Measurements from ENCODE around the gene UNK.
A peak's percentile ranks its signal among the peaks of the same experiment; 100 is the strongest.

UNK gene

GRCh38 chr17:75749545-75750389 is 34.8 kb upstream of the UNK start:
- Histone ChIP-seq H3K27me3 (ENCODE audit: low read depth, low read length) (no peaks in the 10 kb centered on the region), H3K4me3 (ENCODE audit: low read depth in 1 of 2, low read length in 2 of 2) (no peak overlapping the region), H3K36me3 (ENCODE audit: control insufficient read depth in 1 of 2, insufficient read depth in 2 of 2, low read length in 2 of 2) (no peaks in the 10 kb centered on the region), H3K27ac (ENCODE audit: low read length) (no peak overlapping the region), H3K4me1 (ENCODE audit: control insufficient read depth in 1 of 2, insufficient read depth in 2 of 2, low read length in 2 of 2) (peaks cover 0 to 27% of the 10 kb centered on the region in 2 donors), H3K9me3 (ENCODE audit: control insufficient read depth in 1 of 2, low read length in 2 of 2) (no peaks in the 10 kb centered on the region)

- Histone ChIP-seq H3K9me3 (ENCODE audit: control insufficient read depth in 1 of 2, low read length in 2 of 2) (no peaks in the 10 kb centered on the region), H3K4me1 (ENCODE audit: control insufficient read depth in 1 of 2, insufficient read depth in 2 of 2, low read length in 2 of 2) (peaks cover 0 to 29% of the 10 kb centered on the region in 2 donors), H3K4me3 (ENCODE audit: low read depth in 1 of 2, low read length in 2 of 2) (no peak overlapping the region), H3K27ac (ENCODE audit: low read length) (no peak overlapping the region), H3K27me3 (ENCODE audit: low read depth, low read length) (no peaks in the 10 kb centered on the region), H3K36me3 (ENCODE audit: control insufficient read depth in 1 of 2, insufficient read depth in 2 of 2, low read length in 2 of 2) (peaks cover 0 to under 1% of the 10 kb centered on the region in 2 donors)
These were observed 33.8 kb upstream of the UNK start for GRCh38 chr17:75750661-75751423.

GRCh38 chr17:75751676-75752404 is 32.8 kb upstream of the UNK start:
- Histone ChIP-seq H3K4me3 (ENCODE audit: low read depth in 1 of 2, low read length in 2 of 2) (no peak overlapping the region), H3K9me3 (ENCODE audit: control insufficient read depth in 1 of 2, low read length in 2 of 2) (no peaks in the 10 kb centered on the region), H3K27me3 (ENCODE audit: low read depth, low read length) (no peaks in the 10 kb centered on the region), H3K4me1 (ENCODE audit: control insufficient read depth in 1 of 2, insufficient read depth in 2 of 2, low read length in 2 of 2) (peaks cover 0 to 29% of the 10 kb centered on the region in 2 donors), H3K36me3 (ENCODE audit: control insufficient read depth in 1 of 2, insufficient read depth in 2 of 2, low read length in 2 of 2) (peaks cover 4 to 7% of the 10 kb centered on the region in 2 donors), H3K27ac (ENCODE audit: low read length) (no peak overlapping the region)

GRCh38 chr17:75752405-75752709 is 32.2 kb upstream of the UNK start:
- H3K27me3 ChIP-seq (ENCODE audit: low read depth, low read length): no peaks in the 10 kb centered on the region
- H3K4me1 ChIP-seq (ENCODE audit: control insufficient read depth in 1 of 2, insufficient read depth in 2 of 2, low read length in 2 of 2): peaks cover 0 to 29% of the 10 kb centered on the region in 2 donors
- H3K4me3 ChIP-seq (ENCODE audit: low read depth in 1 of 2, low read length in 2 of 2): no peak overlapping the region
- H3K27ac ChIP-seq (ENCODE audit: low read length): no peak overlapping the region
- no peaks in the 10 kb centered on the region for H3K9me3 ChIP-seq (ENCODE audit: control insufficient read depth in 1 of 2, low read length in 2 of 2)
- H3K36me3 ChIP-seq (ENCODE audit: control insufficient read depth in 1 of 2, insufficient read depth in 2 of 2, low read length in 2 of 2): peaks cover 4 to 12% of the 10 kb centered on the region in 2 donors

GRCh38 chr17:75752802-75753513 is 31.6 kb upstream of the UNK start:
- H3K9me3 ChIP-seq (ENCODE audit: control insufficient read depth in 1 of 2, low read length in 2 of 2): no peaks in the 10 kb centered on the region
- peak overlapping the region in 1 of 2 donors; percentile 47 for H3K4me3 ChIP-seq (ENCODE audit: low read depth in 1 of 2, low read length in 2 of 2)
- no peak overlapping the region for H3K27ac ChIP-seq (ENCODE audit: low read length)
- H3K4me1 ChIP-seq (ENCODE audit: control insufficient read depth in 1 of 2, insufficient read depth in 2 of 2, low read length in 2 of 2): peaks cover 0 to 23% of the 10 kb centered on the region in 2 donors
- H3K36me3 ChIP-seq (ENCODE audit: control insufficient read depth in 1 of 2, insufficient read depth in 2 of 2, low read length in 2 of 2): peaks cover 4 to 18% of the 10 kb centered on the region in 2 donors
- no peaks in the 10 kb centered on the region for H3K27me3 ChIP-seq (ENCODE audit: low read depth, low read length)

GRCh38 chr17:75753514-75754377 is 30.9 kb upstream of the UNK start:
- H3K9me3 ChIP-seq (ENCODE audit: control insufficient read depth in 1 of 2, low read length in 2 of 2): no peaks in the 10 kb centered on the region
- H3K4me1 ChIP-seq (ENCODE audit: control insufficient read depth in 1 of 2, insufficient read depth in 2 of 2, low read length in 2 of 2): peaks cover 0 to 23% of the 10 kb centered on the region in 2 donors
- peaks cover 6 to 26% of the 10 kb centered on the region in 2 donors for H3K36me3 ChIP-seq (ENCODE audit: control insufficient read depth in 1 of 2, insufficient read depth in 2 of 2, low read length in 2 of 2)
- no peak overlapping the region for H3K27ac ChIP-seq (ENCODE audit: low read length)
- H3K27me3 ChIP-seq (ENCODE audit: low read depth, low read length): no peaks in the 10 kb centered on the region
- H3K4me3 ChIP-seq (ENCODE audit: low read depth in 1 of 2, low read length in 2 of 2): peak overlapping the region in 1 of 2 donors; percentile 47

- Histone ChIP-seq H3K27ac (ENCODE audit: low read length) (no peak overlapping the region), H3K4me3 (ENCODE audit: low read depth in 1 of 2, low read length in 2 of 2) (peak overlapping the region in 1 of 2 donors; percentile 47), H3K36me3 (ENCODE audit: control insufficient read depth in 1 of 2, insufficient read depth in 2 of 2, low read length in 2 of 2) (peaks cover 7 to 28% of the 10 kb centered on the region in 2 donors)
These were observed 30.0 kb upstream of the UNK start for GRCh38 chr17:75754378-75755204.

GRCh38 chr17:75755205-75755901 is 29.3 kb upstream of the UNK start:
- Histone ChIP-seq H3K4me3 (ENCODE audit: low read depth in 1 of 2, low read length in 2 of 2) (no peak overlapping the region), H3K4me1 (ENCODE audit: control insufficient read depth in 1 of 2, insufficient read depth in 2 of 2, low read length in 2 of 2) (peaks cover 0 to 12% of the 10 kb centered on the region in 2 donors), H3K36me3 (ENCODE audit: control insufficient read depth in 1 of 2, insufficient read depth in 2 of 2, low read length in 2 of 2) (peaks cover 7 to 28% of the 10 kb centered on the region in 2 donors), H3K27ac (ENCODE audit: low read length) (no peak overlapping the region), H3K27me3 (ENCODE audit: low read depth, low read length) (no peaks in the 10 kb centered on the region), H3K9me3 (ENCODE audit: control insufficient read depth in 1 of 2, low read length in 2 of 2) (no peaks in the 10 kb centered on the region)

More at GRCh38 chr17:75754378-75755204, 30.0 kb upstream of the UNK start:
- H3K9me3 ChIP-seq (ENCODE audit: control insufficient read depth in 1 of 2, low read length in 2 of 2): no peaks in the 10 kb centered on the region
- no peaks in the 10 kb centered on the region for H3K27me3 ChIP-seq (ENCODE audit: low read depth, low read length)
- peaks cover 0 to 19% of the 10 kb centered on the region in 2 donors for H3K4me1 ChIP-seq (ENCODE audit: control insufficient read depth in 1 of 2, insufficient read depth in 2 of 2, low read length in 2 of 2)

- Histone ChIP-seq H3K27ac (ENCODE audit: low read length) (no peak overlapping the region), H3K4me1 (ENCODE audit: control insufficient read depth in 1 of 2, insufficient read depth in 2 of 2, low read length in 2 of 2) (peaks cover 0 to 12% of the 10 kb centered on the region in 2 donors), H3K36me3 (ENCODE audit: control insufficient read depth in 1 of 2, insufficient read depth in 2 of 2, low read length in 2 of 2) (peaks cover 7 to 28% of the 10 kb centered on the region in 2 donors), H3K27me3 (ENCODE audit: low read depth, low read length) (no peaks in the 10 kb centered on the region), H3K4me3 (ENCODE audit: low read depth in 1 of 2, low read length in 2 of 2) (no peak overlapping the region), H3K9me3 (ENCODE audit: control insufficient read depth in 1 of 2, low read length in 2 of 2) (no peaks in the 10 kb centered on the region)
These were observed 28.6 kb upstream of the UNK start for GRCh38 chr17:75755990-75756389.
